HAP-1 (cell line): ENCODE measurements around the gene PLCXD3.

Source experiments
- DNase-seq, 2 experiments: peaks; one replicate each; pipeline ENCODE4 v3.0.0-alpha.2; 2016 to 2020; ENCODE audit warnings: low spot score in 2 of 2
- H3K27me3 ChIP-seq: fragments of 250-450 bp; sonication (Bioruptor Pico); 2 replicates; pipeline ENCODE4 v1.5.1; 2020; ENCODE audit warnings: low read depth, mild to moderate bottlenecking, moderate library complexity
- H3K36me3 ChIP-seq: fragments of 250-450 bp; sonication (Bioruptor Pico); replicated peaks from 2 replicates; pipeline ENCODE4 v1.5.1; 2020; ENCODE audit warnings: mild to moderate bottlenecking
- H3K4me1 ChIP-seq: fragments of 250-450 bp; sonication (Bioruptor Pico); 2 replicates; pipeline ENCODE4 v1.5.1; 2020; ENCODE audit warnings: mild to moderate bottlenecking
- H3K4me3 ChIP-seq: fragments of 250-450 bp; sonication (Bioruptor Pico); 2 replicates; pipeline ENCODE4 v1.5.1; 2020; ENCODE audit warnings: mild to moderate bottlenecking, moderate library complexity
- H3K9me3 ChIP-seq: fragments of 250-450 bp; sonication (Bioruptor Pico); 2 replicates; pipeline ENCODE4 v1.5.1; 2020; ENCODE audit warnings: mild to moderate bottlenecking, moderate library complexity
- in situ Hi-C: fragments of 300-500 bp; cut with MboI; formaldehyde crosslinking; loops from 3 replicates; pipeline ENCODE4 v1.14.3; 2020; ENCODE audit warnings: low sequenced_read_pairs, inconsistent platforms, mixed read lengths

Gene PLCXD3

GRCh38 chr5:41296066-41296465 is 214.3 kb downstream of the PLCXD3 start:
- H3K27me3 ChIP-seq = no peaks in the 10 kb centered on the region
- no peak overlapping the region for H3K4me3 ChIP-seq
- no peaks in the 10 kb centered on the region for H3K36me3 ChIP-seq
- in situ Hi-C loops = no loop called here
- DNase-seq = no peak
- no peaks in the 10 kb centered on the region for H3K9me3 ChIP-seq
- no peaks in the 10 kb centered on the region for H3K4me1 ChIP-seq

DNA sequence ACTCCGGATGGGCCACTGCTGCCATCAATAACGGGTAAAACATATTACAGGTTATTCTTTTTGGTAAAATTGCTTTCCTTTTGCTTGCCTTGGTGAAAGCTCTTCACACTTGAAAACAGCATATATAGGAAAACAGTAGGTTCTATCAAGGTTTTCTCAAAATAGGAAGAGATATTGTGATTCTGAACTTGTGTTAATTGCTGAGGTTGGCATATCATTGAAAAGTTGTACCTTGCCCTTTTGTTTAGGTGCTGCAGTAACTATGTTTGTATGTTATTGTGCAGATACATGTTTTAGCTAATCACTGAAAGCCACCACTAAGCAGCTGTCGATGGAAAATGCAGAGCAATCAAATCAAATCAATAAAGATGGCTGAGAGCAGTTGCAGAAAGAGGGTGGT is 219.1 kb downstream of the PLCXD3 start:
- Histone ChIP-seq H3K4me3 (no peak overlapping the region), H3K27me3 (no peaks in the 10 kb centered on the region), H3K36me3 (no peaks in the 10 kb centered on the region), H3K4me1 (no peaks in the 10 kb centered on the region), H3K9me3 (no peaks in the 10 kb centered on the region)
- in situ Hi-C loops = no loop called here
- DNase-seq = no peak

- DNase-seq = no peak
- in situ Hi-C loops = no loop called here
- Histone ChIP-seq H3K27me3 (no peaks in the 10 kb centered on the region), H3K9me3 (no peaks in the 10 kb centered on the region), H3K36me3 (no peaks in the 10 kb centered on the region), H3K4me3 (no peak overlapping the region), H3K4me1 (no peaks in the 10 kb centered on the region)
Observed at GRCh38 chr5:41290810-41291209, 219.6 kb downstream of the PLCXD3 start.

GRCh38 chr5:41289970-41290464 is 220.4 kb downstream of the PLCXD3 start:
- Histone ChIP-seq H3K9me3 (no peaks in the 10 kb centered on the region), H3K4me1 (no peaks in the 10 kb centered on the region), H3K36me3 (no peaks in the 10 kb centered on the region), H3K27me3 (no peaks in the 10 kb centered on the region), H3K4me3 (no peak overlapping the region)
- in situ Hi-C loops = no loop called here
- DNase-seq = no peak

DNA sequence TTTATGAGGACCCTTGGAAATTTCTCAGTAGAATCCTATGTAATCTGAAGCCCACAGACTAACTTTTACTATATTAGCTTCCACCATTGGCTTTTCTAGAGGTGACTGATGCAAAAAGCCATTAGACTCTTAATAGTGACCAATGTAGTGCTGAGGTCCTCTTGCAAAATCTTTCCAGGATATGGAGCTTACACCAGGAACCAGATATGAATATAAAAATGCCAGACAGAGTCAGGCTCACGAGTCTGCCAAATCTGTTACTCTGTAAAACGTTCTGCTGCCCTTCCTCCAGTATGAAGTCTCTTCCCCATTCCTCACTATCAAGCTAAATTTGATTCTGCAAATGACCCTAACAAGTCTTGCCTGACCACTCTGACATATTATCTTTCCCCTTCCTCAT is 223.7 kb downstream of the PLCXD3 start:
- no peaks in the 10 kb centered on the region for H3K27me3 ChIP-seq
- H3K9me3 ChIP-seq = no peaks in the 10 kb centered on the region
- H3K4me3 ChIP-seq = no peak overlapping the region
- DNase-seq = no peak
- no peaks in the 10 kb centered on the region for H3K4me1 ChIP-seq
- H3K36me3 ChIP-seq = no peaks in the 10 kb centered on the region
- in situ Hi-C loops = no loop called here

DNA sequence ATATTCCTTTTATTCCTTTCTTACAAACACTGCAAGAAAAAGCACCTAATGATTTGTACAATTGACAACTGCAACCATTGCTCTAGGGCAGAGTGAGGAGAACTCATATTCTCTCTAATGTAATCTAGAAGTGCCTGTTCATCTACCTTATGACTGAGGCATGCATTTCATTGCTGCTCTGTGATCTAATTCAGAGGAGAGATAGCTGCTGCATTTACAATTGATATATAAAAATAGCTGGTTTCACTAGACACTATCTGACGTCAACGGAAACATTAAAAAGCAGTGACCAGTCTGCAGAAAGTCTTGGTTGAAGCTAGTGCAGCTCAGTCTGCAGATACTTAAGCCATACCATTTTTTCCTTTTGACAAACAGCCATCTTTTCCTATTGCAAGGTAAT is 224.2 kb downstream of the PLCXD3 start:
- Histone ChIP-seq H3K27me3 (no peaks in the 10 kb centered on the region), H3K36me3 (no peaks in the 10 kb centered on the region), H3K4me1 (no peaks in the 10 kb centered on the region), H3K9me3 (no peaks in the 10 kb centered on the region), H3K4me3 (no peak overlapping the region)
- DNase-seq = no peak
- in situ Hi-C loops = no loop called here

- in situ Hi-C loops = no loop called here
- Histone ChIP-seq H3K27me3 (no peaks in the 10 kb centered on the region), H3K4me1 (no peaks in the 10 kb centered on the region), H3K9me3 (no peaks in the 10 kb centered on the region), H3K36me3 (no peaks in the 10 kb centered on the region), H3K4me3 (no peak overlapping the region)
- DNase-seq = no peak
Observed at GRCh38 chr5:41284938-41285337, 225.5 kb downstream of the PLCXD3 start.

- Histone ChIP-seq H3K4me3 (no peak overlapping the region), H3K27me3 (no peaks in the 10 kb centered on the region), H3K4me1 (no peaks in the 10 kb centered on the region), H3K9me3 (no peaks in the 10 kb centered on the region), H3K36me3 (no peaks in the 10 kb centered on the region)
- in situ Hi-C loops = no loop called here
- no peak for DNase-seq
Observed at GRCh38 chr5:41281215-41281810, 229.1 kb downstream of the PLCXD3 start.

DNA sequence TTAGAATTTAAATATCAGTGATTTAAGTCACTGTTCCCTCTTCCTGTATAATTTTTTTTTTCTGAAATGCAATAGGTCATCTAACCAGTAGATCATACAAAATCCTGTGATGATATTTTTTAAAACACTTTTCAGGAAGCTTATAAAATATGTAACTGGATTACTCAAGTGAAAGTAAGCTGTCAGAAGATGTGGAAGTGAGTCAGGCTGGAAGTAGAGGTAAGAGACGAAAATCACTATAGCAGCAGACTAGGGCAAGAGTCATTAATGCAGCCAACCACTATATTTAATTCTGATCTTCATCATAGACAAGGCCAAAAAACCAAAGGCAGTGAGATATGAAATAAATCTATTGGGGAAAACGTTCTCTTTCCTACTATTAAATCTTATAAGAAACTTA is 231.4 kb downstream of the PLCXD3 start:
- DNase-seq = no peak
- H3K9me3 ChIP-seq = no peaks in the 10 kb centered on the region
- no peaks in the 10 kb centered on the region for H3K27me3 ChIP-seq
- in situ Hi-C loops = no loop called here
- H3K4me1 ChIP-seq = no peaks in the 10 kb centered on the region
- H3K36me3 ChIP-seq = no peaks in the 10 kb centered on the region
- no peak overlapping the region for H3K4me3 ChIP-seq

GRCh38 chr5:41277476-41278245 is 232.7 kb downstream of the PLCXD3 start:
- Histone ChIP-seq H3K27me3 (no peaks in the 10 kb centered on the region), H3K4me3 (no peak overlapping the region), H3K9me3 (no peaks in the 10 kb centered on the region), H3K4me1 (no peaks in the 10 kb centered on the region), H3K36me3 (no peaks in the 10 kb centered on the region)
- no peak for DNase-seq
- in situ Hi-C loops = no loop called here

- Histone ChIP-seq H3K36me3 (no peaks in the 10 kb centered on the region), H3K4me3 (no peak overlapping the region), H3K9me3 (no peaks in the 10 kb centered on the region), H3K27me3 (no peaks in the 10 kb centered on the region), H3K4me1 (no peaks in the 10 kb centered on the region)
- in situ Hi-C loops = no loop called here
- DNase-seq = no peak
Observed at GRCh38 chr5:41275813-41276512, 234.4 kb downstream of the PLCXD3 start.

DNA sequence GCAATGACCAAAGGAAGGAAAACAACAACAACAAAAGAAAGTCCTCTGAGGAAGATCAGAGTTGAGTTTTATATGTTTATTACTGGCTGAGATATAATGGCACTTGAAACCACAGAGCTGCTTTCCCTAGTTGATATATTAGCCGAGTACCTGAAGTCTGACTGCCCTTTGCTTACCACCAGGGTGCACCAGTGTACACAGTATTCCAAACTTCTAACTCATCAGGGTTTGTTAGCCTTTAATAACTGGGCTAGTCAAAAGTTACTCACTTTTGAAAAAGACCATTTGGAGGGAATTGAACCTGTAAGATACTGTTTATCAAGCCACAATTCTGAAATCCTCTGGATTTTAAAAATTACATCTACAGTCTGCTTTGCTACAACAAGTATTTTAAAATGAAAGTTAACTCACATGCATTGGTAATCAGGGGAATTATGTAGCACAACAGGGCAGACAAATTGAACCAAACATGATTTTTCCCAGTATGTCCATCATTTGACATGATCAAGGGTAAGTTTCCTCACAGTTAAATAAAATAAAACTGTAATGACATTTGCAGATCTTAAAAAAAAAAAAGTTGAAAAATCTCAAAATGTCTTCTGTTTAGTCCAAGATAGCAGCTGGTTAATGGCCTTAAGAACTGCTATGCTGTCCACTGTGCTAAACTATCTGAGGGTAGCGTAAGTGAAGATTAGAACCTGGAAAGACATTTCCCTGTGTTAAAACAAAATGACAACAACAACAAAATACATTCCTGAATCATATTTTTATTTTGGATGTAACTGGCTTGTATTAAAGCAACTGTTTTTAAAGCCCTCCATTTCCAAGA is 239.8 kb downstream of the PLCXD3 start:
- DNase-seq = peak; percentile 29 to 38
- in situ Hi-C loops = no loop called here
- no peaks in the 10 kb centered on the region for H3K27me3 ChIP-seq
- H3K9me3 ChIP-seq = no peaks in the 10 kb centered on the region
- no peaks in the 10 kb centered on the region for H3K4me1 ChIP-seq
- no peak overlapping the region for H3K4me3 ChIP-seq
- H3K36me3 ChIP-seq = no peaks in the 10 kb centered on the region

- Histone ChIP-seq H3K9me3 (no peaks in the 10 kb centered on the region), H3K27me3 (no peaks in the 10 kb centered on the region), H3K4me3 (no peak overlapping the region), H3K4me1 (no peaks in the 10 kb centered on the region), H3K36me3 (no peaks in the 10 kb centered on the region)
- no peak for DNase-seq
- in situ Hi-C loops = no loop called here
Observed at GRCh38 chr5:41268894-41269293, 241.5 kb downstream of the PLCXD3 start.
